Esophagus squamous epithelium (tissue), 5 donors: ENCODE results near the gene EIPR1. TPM values are rescaled to one million over a fixed set of nuclear protein-coding genes. Genes with fewer than 3 reads are reported as not detected.

Experiments used
- DNase-seq: peaks from one replicate; lab custom pipeline; 2025; lab: John Stamatoyannopoulos, UW
- H3K27ac ChIP-seq, 4 donors: fragments of 200-600 bp; sonication (generic); one replicate each; pipeline ENCODE4 v1.5.1; 2016 to 2019; ENCODE audit warnings: mild to moderate bottlenecking in 1 of 4
- H3K27me3 ChIP-seq, 4 donors: fragments of 200-600 bp; sonication (generic); 1 replicate in 3 of 4; 2 replicates in 1 of 4; pipeline versions ENCODE4 v1.5.1 to v1.6.0; 2017 to 2021; ENCODE audit warnings: antibody characterized with exemption in 1 of 4
- H3K36me3 ChIP-seq, 3 donors: fragments of 200-600 bp; sonication (generic); one replicate each; pipeline ENCODE4 v1.5.1; 2016 to 2019
- H3K4me1 ChIP-seq, 3 donors: fragments of 200-600 bp; sonication (generic); one replicate each; pipeline ENCODE4 v1.5.1; 2017 to 2019
- H3K4me3 ChIP-seq, 4 donors: fragments of 200-600 bp; sonication (generic); 1 replicate in 3 of 4; 2 replicates in 1 of 4; pipeline ENCODE4 v1.5.1; 2016 to 2019; ENCODE audit warnings: mild to moderate bottlenecking in 2 of 4, moderate library complexity in 1 of 4
- H3K9me3 ChIP-seq, 3 donors: fragments of 200-600 bp; sonication (generic); one replicate each; pipeline ENCODE4 v1.5.1; 2016 to 2019
- CTCF ChIP-seq, 6 experiments: fragments of 450-650 bp in 4 of 6; fragments of 200-600 bp in 2 of 6; sonication (generic) in 2 of 6; IDR thresholded peaks; one replicate each; pipeline ENCODE4 v1.5.1; 2016 to 2019; ENCODE audit warnings: antibody characterized with exemption in 6 of 6, mild to moderate bottlenecking in 4 of 6, moderate library complexity in 4 of 6
- POLR2A ChIP-seq, 4 donors: fragments of 450-650 bp; IDR thresholded peaks; one replicate each; pipeline ENCODE4 v1.6.1; 2017; ENCODE audit warnings: antibody characterized with exemption in 4 of 4, mild to moderate bottlenecking in 4 of 4, moderate library complexity in 3 of 4
- WGBS, 2 donors: methylation state at CpG; one replicate each; pipeline ENCODE4 v1.1.5; 2018; 5-methylcytosine and 5-hydroxymethylcytosine counted together
- intact Hi-C: fragments of 100-400 bp; cut with DNase I; formaldehyde crosslinking; loops from one replicate; pipeline ENCODE4 v1.15.0; 2022
- total RNA-seq, 4 donors: library from RNA; depleted of rRNA; stranded (reverse); fragments of >200 nt; gene quantifications; one replicate each; pipeline ENCODE4 v1.1.0, GENCODE V29; 2016
- donor health status: DM: yes; HTN: yes; CAD: no.

EIPR1 gene
- total RNA-seq, 4 donors from 2014 or later = 27.3 to 50.6 (median 31.9) TPM

- no peak overlapping the region for H3K4me3 ChIP-seq
- H3K36me3 ChIP-seq = peaks cover 0 to 16% (median 0%) of the 10 kb centered on the region in 3 donors
- H3K4me1 ChIP-seq = no peaks in the 10 kb centered on the region
- H3K27ac ChIP-seq = no peak overlapping the region
- H3K27me3 ChIP-seq = no peaks in the 10 kb centered on the region
- H3K9me3 ChIP-seq = no peaks in the 10 kb centered on the region
- 70 to 83% methylated on average over 22 to 24 of the region's 27 CpGs for WGBS, 2 donors
- TF ChIP-seq POLR2A (IDR thresholded peaks at IDR 0.05) (no peak), CTCF (IDR thresholded peaks at IDR 0.05) (no peak)
- intact Hi-C loops = no loop called here
- no peak for DNase-seq
Observed at GRCh38 chr2:3313781-3314375, 63.7 kb downstream of the EIPR1 start.

GRCh38 chr2:3312576-3313345, 64.9 kb downstream of the EIPR1 start:
- WGBS, 2 donors = 86 to 94% methylated on average over 11 of the region's 12 CpGs

GRCh38 chr2:3311601-3312000, 66.0 kb downstream of the EIPR1 start:
- intact Hi-C loops = no loop called here
- Histone ChIP-seq H3K36me3 (no peaks in the 10 kb centered on the region), H3K9me3 (no peaks in the 10 kb centered on the region), H3K4me1 (no peaks in the 10 kb centered on the region), H3K27me3 (no peaks in the 10 kb centered on the region), H3K4me3 (no peak overlapping the region), H3K27ac (no peak overlapping the region)
- TF ChIP-seq POLR2A (IDR thresholded peaks at IDR 0.05) = no peak
- TF ChIP-seq CTCF (IDR thresholded peaks at IDR 0.05) = no peak
- no peak for DNase-seq
- WGBS, 2 donors = 89% methylated on average over 4 of the region's 12 CpGs; no CpG with 5 or more reads in 1 of the 2 donors

More at GRCh38 chr2:3312576-3313345, 64.9 kb downstream of the EIPR1 start:
- Histone ChIP-seq H3K4me3 (no peak overlapping the region), H3K27ac (no peak overlapping the region), H3K4me1 (no peaks in the 10 kb centered on the region), H3K36me3 (peaks cover 0 to 4% (median 0%) of the 10 kb centered on the region in 3 donors), H3K9me3 (no peaks in the 10 kb centered on the region), H3K27me3 (no peaks in the 10 kb centered on the region)
- intact Hi-C loops = no loop called here
- TF ChIP-seq CTCF (IDR thresholded peaks at IDR 0.05) = no peak
- TF ChIP-seq POLR2A (IDR thresholded peaks at IDR 0.05) = no peak
- DNase-seq = no peak

GRCh38 chr2:3309496-3310355, 67.9 kb downstream of the EIPR1 start:
- Histone ChIP-seq H3K36me3 (no peaks in the 10 kb centered on the region), H3K27ac (no peak overlapping the region), H3K9me3 (no peaks in the 10 kb centered on the region), H3K27me3 (no peaks in the 10 kb centered on the region), H3K4me3 (no peak overlapping the region), H3K4me1 (peaks cover 0 to 5% (median 0%) of the 10 kb centered on the region in 3 donors)
- intact Hi-C loops = no loop called here
- DNase-seq = no peak
- WGBS, 2 donors = 86 to 92% methylated on average over 14 to 18 of the region's 23 CpGs
- TF ChIP-seq POLR2A (IDR thresholded peaks at IDR 0.05) (no peak), CTCF (IDR thresholded peaks at IDR 0.05) (no peak)
